GM18505 (cell line): Measurements from ENCODE around the gene TSPAN2.

Experiments used
- ATAC-seq: cut with Tn5 transposase; IDR thresholded peaks from one replicate; pipeline ENCODE4 v1.9.1; 2021; ENCODE audit not compliant: unreplicated experiment
- POLR2A ChIP-seq: IDR thresholded peaks from 4 replicates; pipeline ENCODE4 v1.6.1; 2011; ENCODE audit warnings: borderline replicate concordance; ENCODE audit not compliant: insufficient read depth, insufficient read length; ENCODE audit errors: extremely low read depth

Gene TSPAN2

GRCh38 chr1:115092175-115092574, 2.9 kb upstream of the TSPAN2 start:
- no peak for ATAC-seq

GRCh38 chr1:115091572-115091971, 2.3 kb upstream of the TSPAN2 start:
- no peak for ATAC-seq
- TF ChIP-seq POLR2A, result no peak

More at GRCh38 chr1:115092175-115092574, 2.9 kb upstream of the TSPAN2 start:
- TF ChIP-seq POLR2A, result no peak

DNA sequence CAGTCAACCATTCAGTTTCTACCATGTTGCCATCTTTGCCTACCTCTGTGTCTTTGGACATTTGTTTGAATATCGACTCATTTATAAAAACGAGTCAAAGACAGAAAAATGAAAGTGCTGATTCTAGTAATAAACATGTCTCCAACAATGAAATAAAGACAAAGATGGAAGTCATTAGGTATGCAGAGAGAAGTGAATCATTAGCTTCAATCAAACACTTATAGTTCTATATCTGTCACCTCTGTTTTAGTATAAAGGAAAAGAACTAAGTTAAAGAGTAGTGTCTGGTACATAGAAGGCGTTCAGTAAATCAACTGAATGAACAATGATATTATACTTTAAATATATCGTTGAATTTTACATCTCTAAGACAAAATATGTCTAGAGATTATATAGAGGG, 1.7 kb upstream of the TSPAN2 start:
- no peak for ATAC-seq
- TF ChIP-seq POLR2A, result no peak

DNA sequence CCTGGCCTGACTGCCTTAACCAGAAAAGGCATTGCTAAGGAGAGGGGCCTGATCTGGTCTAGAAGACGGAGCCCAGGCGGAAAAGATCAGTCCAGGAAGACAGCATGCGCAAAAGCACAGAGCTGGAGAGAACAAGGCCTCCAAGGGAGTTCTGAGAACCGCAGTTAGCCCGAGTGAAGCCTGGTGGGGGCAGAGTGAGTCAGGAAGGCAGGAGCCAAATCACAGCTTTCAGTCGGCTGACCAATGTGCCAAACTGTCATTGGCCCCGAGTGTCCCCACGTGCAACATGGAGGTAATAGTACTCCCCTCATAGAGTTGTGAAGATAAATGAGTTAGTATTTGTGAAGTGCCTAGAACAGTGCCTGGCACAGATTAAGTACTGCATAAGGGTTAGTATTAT, 1.2 kb upstream of the TSPAN2 start:
- no peak for ATAC-seq

GRCh38 chr1:115090186-115090490, 835 bp upstream of the TSPAN2 start:
- TF ChIP-seq POLR2A, result no peak
- no peak for ATAC-seq

More for the DNA sequence above, 1.2 kb upstream of the TSPAN2 start:
- no peak for TF ChIP-seq POLR2A

DNA sequence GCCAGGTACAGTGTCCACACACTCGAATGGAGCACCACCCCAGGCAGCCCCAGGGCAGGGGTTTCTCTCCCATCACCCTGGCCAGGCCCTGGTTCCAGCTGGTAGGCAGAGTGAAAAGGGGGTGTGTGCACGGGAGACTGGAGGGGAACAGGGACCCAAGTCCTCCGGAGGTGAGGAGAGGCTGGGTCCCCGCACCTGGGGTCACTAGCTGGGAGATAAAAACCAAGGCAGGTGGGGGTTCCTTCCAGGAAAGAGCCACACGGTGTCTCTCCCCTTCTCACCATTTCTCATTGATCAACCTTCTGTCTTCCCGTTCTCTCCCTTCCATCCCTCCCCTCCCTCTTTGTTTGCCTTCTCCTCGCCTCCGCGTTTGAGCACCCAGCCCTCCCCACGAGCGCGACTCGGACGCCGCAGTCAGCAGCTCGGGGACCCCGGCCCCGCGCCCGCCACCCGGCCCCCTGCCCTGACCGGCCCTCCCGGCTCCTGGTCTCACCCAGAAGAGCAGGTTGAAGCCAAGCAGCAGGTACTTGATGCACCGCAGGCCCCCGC, 358 bp downstream of the TSPAN2 start:
- TF ChIP-seq POLR2A, result no peak
- ATAC-seq, result no peak

DNA sequence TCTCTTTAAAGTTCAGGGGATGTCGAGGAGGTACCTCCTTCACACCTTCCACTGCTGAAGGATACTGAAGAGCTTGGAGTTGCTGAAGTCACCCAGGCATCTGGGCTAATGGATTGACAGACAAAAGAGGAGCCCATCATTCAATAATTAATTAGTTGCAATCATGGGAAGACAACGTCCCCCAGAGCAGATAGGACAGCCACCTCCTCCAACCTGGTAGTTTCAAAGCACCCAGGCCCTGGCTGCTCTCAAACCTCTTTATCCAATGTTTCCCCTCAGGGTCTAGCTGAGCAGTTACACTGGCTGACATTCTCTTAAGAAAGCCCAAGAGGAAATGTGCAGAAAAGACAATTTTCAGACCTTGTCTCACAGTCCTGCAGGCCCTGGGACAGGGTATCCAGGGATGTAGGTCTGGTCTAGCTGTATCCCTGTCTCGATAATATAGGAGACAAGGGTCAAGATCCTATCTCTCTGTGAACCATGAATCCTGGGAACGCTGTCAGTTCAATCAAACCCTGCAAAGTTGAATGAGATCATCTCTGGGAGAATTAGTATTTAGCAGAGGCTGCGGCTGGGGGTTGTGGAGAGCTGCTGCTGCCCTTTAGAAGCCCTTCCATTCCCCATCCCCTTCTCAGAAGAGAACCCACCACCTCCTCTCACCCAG, 1.1 kb downstream of the TSPAN2 start:
- no peak for TF ChIP-seq POLR2A
- ATAC-seq, result no peak

- no peak for TF ChIP-seq POLR2A
- ATAC-seq, result no peak
Observed at GRCh38 chr1:115086176-115086830, 3.0 kb downstream of the TSPAN2 start.

GRCh38 chr1:115084902-115085511, 4.3 kb downstream of the TSPAN2 start:
- no peak for ATAC-seq
- TF ChIP-seq POLR2A, result no peak

DNA sequence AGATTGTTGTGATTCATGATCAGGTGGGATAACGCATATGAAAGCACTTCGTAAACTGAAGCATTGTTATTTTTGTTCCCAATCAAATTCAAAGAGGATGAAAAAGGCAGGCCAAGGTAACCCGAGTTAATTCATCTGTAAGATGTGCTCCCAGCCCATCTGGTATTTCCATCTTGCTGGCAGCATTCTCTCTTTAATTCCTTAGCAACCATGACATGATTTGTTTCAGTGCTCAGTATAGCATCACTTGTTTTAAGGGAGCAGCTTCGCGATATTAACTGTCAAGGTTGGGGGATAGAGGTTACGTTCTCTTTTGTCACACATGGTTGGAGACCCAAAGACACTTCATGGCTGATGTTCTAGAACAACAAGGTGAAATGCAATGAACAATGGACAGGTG, 6.4 kb downstream of the TSPAN2 start:
- TF ChIP-seq POLR2A, result no peak
- ATAC-seq, result no peak

- no peak for TF ChIP-seq POLR2A
- no peak for ATAC-seq
Observed at GRCh38 chr1:115078708-115079107, 10.6 kb downstream of the TSPAN2 start.

DNA sequence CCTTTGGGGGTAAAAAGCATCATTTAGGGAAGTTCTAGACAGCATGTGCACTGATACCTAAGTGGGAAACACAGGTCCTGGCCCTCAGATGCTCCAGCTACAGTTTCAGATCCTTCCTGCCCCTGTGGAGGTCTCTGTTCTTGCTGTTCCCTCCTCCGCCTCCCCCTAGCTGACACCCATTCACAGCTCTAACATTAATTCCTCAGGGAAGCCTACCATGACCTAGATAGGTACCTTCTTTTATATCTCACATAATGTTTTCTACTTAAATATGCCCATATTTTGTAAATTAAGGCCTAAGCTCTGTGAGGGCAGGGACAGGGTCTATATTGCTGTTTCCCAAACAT, 11.3 kb downstream of the TSPAN2 start:
- no peak for ATAC-seq

GRCh38 chr1:115077286-115077983, 11.9 kb downstream of the TSPAN2 start:
- no peak for TF ChIP-seq POLR2A

More for the DNA sequence above, 11.3 kb downstream of the TSPAN2 start:
- TF ChIP-seq POLR2A, result no peak

More at GRCh38 chr1:115077286-115077983, 11.9 kb downstream of the TSPAN2 start:
- no peak for ATAC-seq
